ENCODE measurements around the gene SLC35B2. TPM values are rescaled to one million over a fixed set of nuclear protein-coding genes. Genes with fewer than 3 reads are reported as not detected.
A peak's percentile ranks its signal among the peaks of the same experiment; 100 is the strongest.

SLC35B2 gene
- total and polyA plus RNA-seq, 9 of the 15 experiments (the other 6 are each of a cell fraction or from before 2014, with no cell fraction given), result 14.5 to 59.1 (median 47.1) TPM

DNA sequence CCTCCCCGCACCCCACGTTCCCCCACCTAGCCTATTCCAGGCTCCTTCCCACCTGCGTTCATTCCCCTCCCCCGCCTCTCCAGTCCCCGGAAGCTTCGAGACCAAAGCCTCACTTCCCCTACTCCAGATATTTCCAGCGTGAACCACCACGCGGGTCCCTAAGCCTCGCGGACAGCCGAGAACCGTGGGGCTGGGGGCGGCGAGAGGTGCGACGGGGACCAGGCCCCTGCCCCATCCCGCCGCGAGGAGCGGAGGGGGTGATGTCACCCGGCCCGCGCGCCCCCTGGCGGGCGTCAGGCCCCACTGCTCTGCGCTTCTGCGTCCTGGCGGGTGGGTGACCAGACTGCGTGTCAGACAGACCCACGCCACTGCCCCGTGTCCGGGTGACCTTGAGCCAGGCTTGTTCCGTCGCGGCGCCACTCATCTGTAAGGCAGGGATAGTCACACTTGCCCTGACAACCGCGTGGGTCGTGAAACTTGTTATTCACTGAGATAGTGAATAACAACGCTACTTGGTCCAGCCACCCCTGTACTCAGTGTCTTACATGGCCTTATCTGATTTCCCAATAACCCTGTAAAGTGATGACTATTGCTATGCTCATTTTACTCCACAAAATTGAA lies 19.4 kb downstream of the SLC35B2 start (continued):
- TF ChIP-seq, protein P1, sequence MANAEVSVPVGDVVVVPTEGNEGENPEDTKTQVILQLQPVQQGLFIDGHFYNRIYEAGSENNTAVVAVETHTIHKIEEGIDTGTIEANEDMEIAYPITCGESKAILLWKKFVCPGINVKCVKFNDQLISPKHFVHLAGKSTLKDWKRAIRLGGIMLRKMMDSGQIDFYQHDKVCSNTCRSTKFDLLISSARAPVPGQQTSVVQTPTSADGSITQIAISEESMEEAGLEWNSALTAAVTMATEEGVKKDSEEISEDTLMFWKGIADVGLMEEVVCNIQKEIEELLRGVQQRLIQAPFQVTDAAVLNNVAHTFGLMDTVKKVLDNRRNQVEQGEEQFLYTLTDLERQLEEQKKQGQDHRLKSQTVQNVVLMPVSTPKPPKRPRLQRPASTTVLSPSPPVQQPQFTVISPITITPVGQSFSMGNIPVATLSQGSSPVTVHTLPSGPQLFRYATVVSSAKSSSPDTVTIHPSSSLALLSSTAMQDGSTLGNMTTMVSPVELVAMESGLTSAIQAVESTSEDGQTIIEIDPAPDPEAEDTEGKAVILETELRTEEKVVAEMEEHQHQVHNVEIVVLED (CRISPR knock-in tag; IDR thresholded peaks at IDR 0.05), result peak; percentile 39; the same call in 1 of the 2 replicates
- TF ChIP-seq EGR1 (conservative IDR thresholded peaks at IDR 0.05) (peak; percentile 38; the same call in 1 of the 2 replicates), PTBP1 (IDR thresholded peaks at IDR 0.05; ENCODE audit: low read depth, low read length) (peak; percentile 60; the same call in 1 of the 2 replicates), TCF7L2 (IDR thresholded peaks at IDR 0.05; ENCODE audit: low read depth, low read length) (no peak), NEUROD1 (IDR thresholded peaks at IDR 0.05; ENCODE audit: borderline replicate concordance, low read depth, low read length, partially characterized antibody) (peak; percentile 65), SP2 (IDR thresholded peaks at IDR 0.05; ENCODE audit: extremely low read depth, low read depth, low read length, poor library complexity, severe bottlenecking) (no peak), SIX5 (IDR thresholded peaks at IDR 0.05; ENCODE audit: borderline replicate concordance in 1 of 2, insufficient read depth in 1 of 2, low read depth in 1 of 2, low read length in 2 of 2) (no peak), POLR3G (IDR thresholded peaks at IDR 0.05; ENCODE audit: extremely low read depth, insufficient read length, insufficient replicate concordance) (no peak), BDP1 (IDR thresholded peaks at IDR 0.05; ENCODE audit: insufficient read depth, insufficient read length) (no peak), NR2C1 (IDR thresholded peaks at IDR 0.05) (0 out of 2 replicates have a peak, but pooled peaks have one; percentile 9), NR2C1 (tag; IDR thresholded peaks at IDR 0.05) (no peak), KDM4B (IDR thresholded peaks at IDR 0.05; ENCODE audit: borderline replicate concordance in 2 of 2, low read depth in 1 of 2) (0 out of 4 replicates have a peak, but pooled peaks of 1 of the 2 experiments have one; percentile 23), HDAC2 (IDR thresholded peaks at IDR 0.05) (peak; percentile 62), FUS (optimal IDR thresholded peaks at IDR 0.05; ENCODE audit: low read depth, low read length) (peak; percentile 68), CTBP1 (IDR thresholded peaks at IDR 0.05; ENCODE audit: borderline replicate concordance) (peak; percentile 96), XRCC5 (IDR thresholded peaks at IDR 0.05; ENCODE audit: low read depth, low read length) (peak; percentile 91; the same call in 1 of the 2 replicates), NCOA6 (IDR thresholded peaks at IDR 0.05) (no peak)
- TF ChIP-seq, protein P2, sequence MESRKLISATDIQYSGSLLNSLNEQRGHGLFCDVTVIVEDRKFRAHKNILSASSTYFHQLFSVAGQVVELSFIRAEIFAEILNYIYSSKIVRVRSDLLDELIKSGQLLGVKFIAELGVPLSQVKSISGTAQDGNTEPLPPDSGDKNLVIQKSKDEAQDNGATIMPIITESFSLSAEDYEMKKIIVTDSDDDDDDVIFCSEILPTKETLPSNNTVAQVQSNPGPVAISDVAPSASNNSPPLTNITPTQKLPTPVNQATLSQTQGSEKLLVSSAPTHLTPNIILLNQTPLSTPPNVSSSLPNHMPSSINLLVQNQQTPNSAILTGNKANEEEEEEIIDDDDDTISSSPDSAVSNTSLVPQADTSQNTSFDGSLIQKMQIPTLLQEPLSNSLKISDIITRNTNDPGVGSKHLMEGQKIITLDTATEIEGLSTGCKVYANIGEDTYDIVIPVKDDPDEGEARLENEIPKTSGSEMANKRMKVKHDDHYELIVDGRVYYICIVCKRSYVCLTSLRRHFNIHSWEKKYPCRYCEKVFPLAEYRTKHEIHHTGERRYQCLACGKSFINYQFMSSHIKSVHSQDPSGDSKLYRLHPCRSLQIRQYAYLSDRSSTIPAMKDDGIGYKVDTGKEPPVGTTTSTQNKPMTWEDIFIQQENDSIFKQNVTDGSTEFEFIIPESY (CRISPR knock-in tag; IDR thresholded peaks at IDR 0.05), result peak; percentile 56; the same call in 1 of the 2 replicates
- TF ChIP-seq, protein P3, sequence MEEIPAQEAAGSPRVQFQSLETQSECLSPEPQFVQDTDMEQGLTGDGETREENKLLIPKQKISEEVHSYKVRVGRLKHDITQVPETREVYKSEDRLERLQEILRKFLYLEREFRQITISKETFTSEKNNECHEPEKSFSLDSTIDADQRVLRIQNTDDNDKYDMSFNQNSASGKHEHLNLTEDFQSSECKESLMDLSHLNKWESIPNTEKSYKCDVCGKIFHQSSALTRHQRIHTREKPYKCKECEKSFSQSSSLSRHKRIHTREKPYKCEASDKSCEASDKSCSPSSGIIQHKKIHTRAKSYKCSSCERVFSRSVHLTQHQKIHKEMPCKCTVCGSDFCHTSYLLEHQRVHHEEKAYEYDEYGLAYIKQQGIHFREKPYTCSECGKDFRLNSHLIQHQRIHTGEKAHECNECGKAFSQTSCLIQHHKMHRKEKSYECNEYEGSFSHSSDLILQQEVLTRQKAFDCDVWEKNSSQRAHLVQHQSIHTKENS (CRISPR knock-in tag; IDR thresholded peaks at IDR 0.05), result no peak
- TF ChIP-seq, protein P4, sequence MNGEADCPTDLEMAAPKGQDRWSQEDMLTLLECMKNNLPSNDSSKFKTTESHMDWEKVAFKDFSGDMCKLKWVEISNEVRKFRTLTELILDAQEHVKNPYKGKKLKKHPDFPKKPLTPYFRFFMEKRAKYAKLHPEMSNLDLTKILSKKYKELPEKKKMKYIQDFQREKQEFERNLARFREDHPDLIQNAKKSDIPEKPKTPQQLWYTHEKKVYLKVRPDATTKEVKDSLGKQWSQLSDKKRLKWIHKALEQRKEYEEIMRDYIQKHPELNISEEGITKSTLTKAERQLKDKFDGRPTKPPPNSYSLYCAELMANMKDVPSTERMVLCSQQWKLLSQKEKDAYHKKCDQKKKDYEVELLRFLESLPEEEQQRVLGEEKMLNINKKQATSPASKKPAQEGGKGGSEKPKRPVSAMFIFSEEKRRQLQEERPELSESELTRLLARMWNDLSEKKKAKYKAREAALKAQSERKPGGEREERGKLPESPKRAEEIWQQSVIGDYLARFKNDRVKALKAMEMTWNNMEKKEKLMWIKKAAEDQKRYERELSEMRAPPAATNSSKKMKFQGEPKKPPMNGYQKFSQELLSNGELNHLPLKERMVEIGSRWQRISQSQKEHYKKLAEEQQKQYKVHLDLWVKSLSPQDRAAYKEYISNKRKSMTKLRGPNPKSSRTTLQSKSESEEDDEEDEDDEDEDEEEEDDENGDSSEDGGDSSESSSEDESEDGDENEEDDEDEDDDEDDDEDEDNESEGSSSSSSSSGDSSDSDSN (IDR thresholded peaks at IDR 0.05; ENCODE audit: borderline replicate concordance in 1 of 2, low read depth in 2 of 2, low read length in 2 of 2), result peak in 1 of 2 experiments; percentile 35; a peak in 1 of 4 replicates

Measured in K562 (cell line).